Measurements from ENCODE around the gene KRT6C. TPM values are rescaled to one million over a fixed set of nuclear protein-coding genes. Genes with fewer than 3 reads are reported as not detected.

KRT6C gene
- not detected in 2 replicates for total RNA-seq

DNA sequence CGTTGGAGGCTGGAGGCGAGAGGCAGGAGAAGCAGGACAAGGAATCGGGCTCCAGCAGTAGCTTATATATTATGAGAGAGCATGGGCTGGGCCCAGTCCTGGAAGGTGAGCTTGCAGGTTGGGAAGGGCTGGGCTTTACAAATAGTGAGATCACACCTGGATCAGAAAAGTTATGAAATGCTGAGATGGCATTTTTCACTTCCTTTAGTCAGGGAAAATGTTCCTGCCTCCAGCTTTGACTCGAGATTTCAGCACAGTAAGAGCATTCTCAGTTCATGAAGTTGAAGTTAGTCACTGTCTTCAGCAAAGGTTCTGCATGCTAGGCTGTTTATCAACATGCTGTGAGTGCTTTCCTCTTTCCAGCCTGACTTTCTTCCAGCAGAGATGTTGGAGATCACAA lies at the start of gene KRT6C:
Gene KRT6C, minus strand, starts transcription at position 38 of the 400 bp plus-strand sequence. CDS start 68 bp downstream, outside the sequence.
- intact Hi-C loops (cut with micrococcal nuclease) = no loop called here

DNA sequence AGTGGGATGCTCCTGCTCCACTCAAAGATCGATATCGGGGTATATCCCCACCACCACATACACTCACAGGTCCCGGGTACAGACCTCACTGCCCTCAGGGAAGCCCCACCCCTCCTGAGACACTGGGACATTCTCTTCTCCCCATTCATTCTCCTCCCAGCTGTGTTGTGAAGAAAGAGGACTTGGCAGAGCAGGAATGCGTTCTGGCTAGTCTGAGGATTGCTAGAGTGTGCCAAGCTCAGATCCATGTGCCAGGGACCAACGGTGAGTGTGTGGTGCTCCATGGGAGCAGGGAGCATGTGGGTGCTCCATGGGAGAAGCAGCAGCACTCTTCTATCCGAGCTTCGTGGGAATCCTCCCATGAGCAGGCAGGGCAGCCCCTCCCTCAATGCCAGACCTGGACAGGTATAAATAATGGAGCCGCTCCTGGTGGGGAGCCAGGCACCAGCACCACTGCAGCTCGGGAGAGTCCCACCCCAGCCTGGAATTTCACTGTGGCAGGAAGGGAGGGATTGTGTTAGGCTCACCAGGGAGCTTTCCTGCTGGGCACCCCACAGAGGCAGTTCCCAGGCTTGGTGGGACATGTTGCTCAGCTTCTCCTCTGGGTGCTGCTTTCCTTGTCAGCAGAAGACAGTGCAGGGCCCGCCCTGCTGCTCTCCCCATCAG lies 48.9 kb upstream of the KRT6C start:
- intact Hi-C loops (cut with micrococcal nuclease) = no loop called here

DNA sequence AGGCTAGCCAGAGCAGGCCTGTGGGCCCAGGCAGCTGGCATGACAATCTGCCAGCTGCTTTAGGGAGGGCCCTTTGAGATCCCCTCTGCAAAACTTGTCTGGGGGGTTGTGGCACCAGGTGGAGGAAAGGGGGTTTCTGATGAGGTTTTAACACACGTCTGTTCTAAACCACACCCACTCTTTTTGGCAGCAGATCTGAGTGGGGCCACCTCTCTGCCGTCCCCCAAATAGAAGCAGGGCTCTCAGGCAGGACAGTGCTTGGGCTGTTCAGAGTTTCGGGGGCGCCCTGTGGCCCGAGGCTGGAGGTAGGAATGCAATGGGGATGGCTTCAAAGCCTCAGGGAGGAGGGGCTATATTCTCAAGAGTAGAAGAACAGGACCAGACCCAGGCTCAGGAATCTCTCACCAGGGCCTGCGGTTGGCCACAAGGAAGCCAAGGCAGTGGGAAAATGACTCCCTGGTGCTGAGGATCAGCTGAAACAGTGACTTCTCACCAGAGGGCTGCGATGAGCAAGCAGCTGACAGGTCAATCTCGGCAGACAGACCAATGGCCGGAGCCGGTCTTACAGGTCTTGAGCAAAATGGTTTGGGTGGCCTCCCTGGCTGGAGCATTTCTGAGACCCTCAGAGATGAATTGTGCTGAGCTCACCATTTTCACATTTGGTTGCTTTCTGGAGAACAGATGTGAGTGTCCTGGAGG lies 48.1 kb upstream of the KRT6C start:
- intact Hi-C loops (cut with micrococcal nuclease) = no loop called here

DNA sequence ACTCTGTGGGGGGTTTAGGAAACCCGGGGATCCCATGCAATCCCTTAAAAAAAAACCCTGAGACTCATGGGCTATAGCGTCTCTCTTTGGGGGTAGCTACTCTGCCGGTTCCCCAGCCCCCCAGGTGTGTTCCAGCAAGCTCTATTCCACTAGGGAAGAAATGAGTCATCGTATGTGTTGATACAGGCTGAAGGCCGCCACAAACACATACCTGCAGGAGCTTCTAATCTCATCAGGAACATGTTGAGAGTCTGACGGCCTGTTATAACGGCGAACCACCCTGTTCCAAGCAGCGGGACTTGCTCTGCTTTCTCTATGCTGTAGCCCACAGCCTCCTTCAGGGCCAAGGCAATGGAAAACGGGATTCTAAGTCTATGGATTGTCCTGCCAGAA lies 47.6 kb upstream of the KRT6C start:
- intact Hi-C loops (cut with micrococcal nuclease) = no loop called here

DNA sequence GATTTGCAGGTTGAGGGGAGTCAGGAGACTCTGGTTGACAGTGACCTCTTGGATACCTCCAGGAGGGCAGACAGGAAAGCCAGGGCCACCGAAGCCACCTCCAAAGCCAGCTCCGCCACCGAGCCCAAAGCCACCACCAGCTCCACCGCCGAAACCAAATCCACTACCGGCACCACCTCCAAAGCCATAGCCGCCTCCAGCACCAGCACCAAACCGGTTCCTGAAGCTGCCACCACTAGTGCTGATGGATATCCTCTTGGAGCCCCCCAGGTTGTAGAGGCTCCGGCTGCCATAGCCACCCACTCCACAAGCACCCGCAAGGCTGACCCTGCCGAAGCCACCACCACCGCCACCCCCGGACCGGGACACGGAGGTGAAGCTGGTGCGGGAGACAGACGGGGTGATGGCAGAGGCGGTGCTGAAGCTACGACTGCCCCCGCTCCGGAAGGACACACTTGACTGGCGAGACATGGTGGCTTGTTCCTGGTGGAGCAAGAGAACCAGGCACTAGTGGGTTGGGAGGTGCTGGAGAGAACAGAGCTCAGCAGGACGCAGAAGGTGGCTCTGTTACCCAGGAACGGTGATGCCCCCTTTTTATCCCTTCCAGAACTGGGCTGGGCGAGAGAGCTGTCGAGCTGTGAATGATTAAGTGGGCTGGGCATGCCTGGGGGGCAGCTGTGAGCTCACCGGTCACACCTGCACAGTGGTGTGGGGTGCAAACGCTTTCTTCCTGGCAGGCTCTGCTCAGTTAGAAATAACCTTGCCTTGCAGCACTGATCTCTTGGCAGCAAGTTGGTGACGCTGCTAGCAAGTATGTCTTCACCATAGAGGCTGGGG lies 46.4 kb upstream of the KRT6C start, which contains the start of gene KRT5:
Gene KRT5, minus strand, starts transcription at position 569 of the 837 bp plus-strand sequence. Its CDS starts 98 bp downstream, at position 471.
- intact Hi-C loops (cut with micrococcal nuclease) = no loop called here

DNA sequence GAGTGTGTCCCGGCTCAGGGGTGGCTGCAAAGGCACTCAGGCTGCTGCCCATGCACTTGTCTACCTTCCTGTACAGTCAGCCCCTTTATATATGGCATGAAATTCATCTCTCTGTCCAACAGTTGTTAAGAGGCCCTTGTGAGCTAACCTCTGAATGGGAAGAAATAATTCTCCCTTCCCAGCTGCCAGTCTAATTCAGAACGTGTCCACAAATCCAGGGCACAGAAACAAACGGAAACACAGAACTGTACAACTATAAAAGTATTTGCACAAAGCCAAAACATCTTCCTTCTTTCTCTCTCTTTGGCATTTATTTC lies 45.7 kb upstream of the KRT6C start:
- intact Hi-C loops (cut with micrococcal nuclease) = no loop called here

DNA sequence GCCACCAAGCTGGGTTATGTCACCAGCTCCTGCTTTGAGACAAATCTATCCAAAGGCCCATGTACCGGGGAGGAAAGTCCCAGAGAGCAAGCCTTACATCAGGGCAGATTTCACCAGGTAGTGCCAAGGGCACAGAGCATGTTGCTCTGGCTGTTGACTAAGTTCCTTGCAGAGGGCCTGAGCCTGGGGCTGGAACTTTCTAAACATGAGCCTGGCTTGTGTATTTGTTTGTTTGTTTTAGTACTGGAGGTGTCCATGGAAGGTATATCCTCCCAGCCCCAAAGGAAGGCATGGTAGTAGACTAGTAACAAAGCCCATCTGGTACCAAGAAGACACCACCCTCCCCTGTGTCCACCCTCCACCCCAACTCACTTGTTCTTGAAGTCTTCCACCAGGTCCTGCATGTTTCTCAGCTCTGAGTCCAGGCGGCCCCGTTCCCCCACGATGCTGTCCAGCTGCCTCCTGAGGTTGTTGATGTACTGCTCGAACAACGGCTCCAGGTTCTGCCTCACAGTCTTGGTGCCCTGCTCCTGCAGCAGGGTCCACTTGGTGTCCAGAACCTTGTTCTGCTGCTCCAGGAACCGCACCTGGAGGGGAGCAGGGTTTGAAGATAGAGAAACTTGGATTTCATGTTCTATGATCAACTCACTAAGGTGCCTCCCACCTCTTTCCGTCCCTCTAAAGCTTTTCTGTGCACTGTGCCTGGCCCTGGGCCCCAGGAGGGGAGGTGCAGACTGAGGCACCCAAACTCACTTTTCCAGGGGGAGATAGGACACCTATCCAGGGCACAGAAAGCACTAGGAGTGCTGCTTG lies 45.2 kb upstream of the KRT6C start:
- intact Hi-C loops (cut with micrococcal nuclease) = no loop called here

DNA sequence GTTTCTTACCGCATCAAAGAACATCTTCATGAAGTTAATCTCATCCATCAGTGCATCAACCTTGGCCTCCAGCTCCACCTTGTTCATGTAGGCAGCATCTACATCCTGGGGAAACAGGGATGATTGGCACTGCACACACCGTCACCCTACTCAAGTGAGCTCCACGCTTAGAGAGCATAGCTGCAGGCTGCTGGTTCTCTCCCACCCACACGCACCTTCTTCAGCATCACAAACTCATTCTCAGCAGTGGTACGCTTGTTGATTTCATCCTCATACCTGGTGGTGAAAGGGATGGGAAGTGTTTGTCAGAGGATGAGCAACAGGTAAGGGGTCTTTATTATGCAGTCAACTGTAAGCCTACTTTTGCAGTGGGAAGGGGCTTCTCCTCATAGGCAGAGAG lies 44.3 kb upstream of the KRT6C start:
- intact Hi-C loops (cut with micrococcal nuclease) = no loop called here

DNA sequence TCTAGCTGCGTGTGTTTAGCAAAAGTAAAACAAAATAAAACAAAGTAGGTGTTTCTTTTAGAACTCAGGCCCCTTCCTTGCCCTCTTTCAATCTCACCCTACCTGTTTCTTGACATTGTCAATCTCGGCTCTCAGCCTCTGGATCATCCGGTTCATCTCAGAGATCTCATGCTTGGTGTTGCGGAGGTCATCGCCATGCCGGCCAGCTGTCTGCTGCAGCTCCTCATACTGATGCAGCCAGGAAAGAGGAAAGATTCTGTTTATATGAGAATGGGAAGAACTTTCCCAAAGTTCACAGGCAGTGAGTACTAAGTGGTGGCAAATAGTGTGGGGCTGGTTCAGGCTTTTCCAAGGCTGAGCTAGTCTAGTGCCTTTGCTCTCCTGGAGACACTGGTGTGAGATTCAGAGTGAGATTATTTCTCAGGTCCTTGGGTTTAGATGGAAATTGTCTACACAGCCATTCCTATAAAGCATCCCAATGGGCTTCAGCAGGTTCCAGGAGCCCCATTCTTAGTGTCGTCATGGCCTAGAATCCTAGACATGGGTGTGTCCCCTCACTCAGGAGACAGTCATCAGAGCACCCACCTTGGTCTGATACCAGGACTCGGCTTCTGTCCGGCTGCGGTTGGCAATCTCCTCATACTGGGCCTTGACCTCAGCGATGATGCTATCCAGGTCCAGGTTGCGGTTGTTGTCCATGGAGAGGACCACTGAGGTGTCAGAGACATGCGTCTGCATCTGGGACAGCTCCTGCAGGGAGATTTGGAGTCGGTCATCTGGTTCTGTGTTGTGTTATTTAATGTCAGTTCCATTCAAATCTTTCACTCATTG lies 43.6 kb upstream of the KRT6C start:
- intact Hi-C loops (cut with micrococcal nuclease) = no loop called here

DNA sequence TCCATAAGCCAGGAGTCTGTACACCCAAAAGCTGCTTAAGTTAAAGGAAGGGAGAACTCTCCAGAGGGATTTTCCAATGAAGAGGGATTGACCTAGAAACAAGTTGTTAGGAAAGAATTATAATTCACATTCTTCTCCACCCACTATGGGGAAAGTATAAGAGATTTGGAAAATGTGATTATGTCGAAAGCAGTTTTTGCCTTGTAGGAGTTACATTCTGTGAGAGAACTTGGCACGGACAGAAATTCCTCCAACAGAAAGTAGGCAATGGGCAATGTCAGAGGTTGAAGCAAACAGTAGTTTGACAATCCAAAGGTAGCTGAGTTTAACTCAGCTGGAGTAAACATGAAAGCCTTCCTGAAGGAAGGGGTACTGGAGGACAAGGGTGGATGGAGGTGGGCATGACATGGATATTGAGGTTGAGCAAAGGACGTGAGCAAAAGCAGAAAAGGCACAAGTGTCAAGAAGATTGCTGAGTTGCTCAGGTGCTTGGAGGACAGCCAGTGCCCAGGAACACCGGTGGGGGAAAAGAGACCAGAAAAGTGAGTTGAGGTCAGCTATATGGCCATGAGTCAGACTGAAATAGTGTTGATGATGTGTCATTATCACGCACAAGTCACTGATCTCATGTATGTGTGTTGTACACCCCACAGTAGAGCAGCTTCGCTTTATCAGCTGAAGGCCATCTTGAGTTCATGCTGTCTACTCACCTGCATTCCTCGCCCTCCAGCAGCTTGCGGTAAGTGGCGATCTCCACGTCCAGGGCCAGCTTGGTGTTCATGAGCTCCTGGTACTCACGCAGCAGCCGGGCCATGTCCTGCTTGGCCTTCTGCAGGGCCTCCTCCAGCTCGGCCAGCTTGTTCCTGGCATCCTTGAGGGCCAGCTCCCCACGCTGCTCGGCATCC lies 42.6 kb upstream of the KRT6C start:
- intact Hi-C loops (cut with micrococcal nuclease) = no loop called here

DNA sequence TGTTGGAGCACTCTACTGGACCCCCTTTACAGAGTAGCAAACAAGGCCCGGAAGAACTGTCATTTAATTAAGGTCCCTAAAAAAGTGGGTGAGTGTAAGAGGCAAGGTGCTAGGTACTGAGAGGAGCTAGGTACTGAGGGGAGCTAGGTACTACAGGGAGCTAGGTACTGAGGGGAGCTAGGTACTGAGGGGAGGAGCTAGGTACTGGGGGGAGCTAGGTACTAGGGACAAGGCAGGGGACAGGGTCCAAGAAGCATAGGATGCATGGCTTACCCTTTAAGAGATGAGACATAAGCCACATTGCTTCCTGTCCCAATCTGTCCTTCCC lies 41.7 kb upstream of the KRT6C start:
- intact Hi-C loops (cut with micrococcal nuclease) = no loop called here

DNA sequence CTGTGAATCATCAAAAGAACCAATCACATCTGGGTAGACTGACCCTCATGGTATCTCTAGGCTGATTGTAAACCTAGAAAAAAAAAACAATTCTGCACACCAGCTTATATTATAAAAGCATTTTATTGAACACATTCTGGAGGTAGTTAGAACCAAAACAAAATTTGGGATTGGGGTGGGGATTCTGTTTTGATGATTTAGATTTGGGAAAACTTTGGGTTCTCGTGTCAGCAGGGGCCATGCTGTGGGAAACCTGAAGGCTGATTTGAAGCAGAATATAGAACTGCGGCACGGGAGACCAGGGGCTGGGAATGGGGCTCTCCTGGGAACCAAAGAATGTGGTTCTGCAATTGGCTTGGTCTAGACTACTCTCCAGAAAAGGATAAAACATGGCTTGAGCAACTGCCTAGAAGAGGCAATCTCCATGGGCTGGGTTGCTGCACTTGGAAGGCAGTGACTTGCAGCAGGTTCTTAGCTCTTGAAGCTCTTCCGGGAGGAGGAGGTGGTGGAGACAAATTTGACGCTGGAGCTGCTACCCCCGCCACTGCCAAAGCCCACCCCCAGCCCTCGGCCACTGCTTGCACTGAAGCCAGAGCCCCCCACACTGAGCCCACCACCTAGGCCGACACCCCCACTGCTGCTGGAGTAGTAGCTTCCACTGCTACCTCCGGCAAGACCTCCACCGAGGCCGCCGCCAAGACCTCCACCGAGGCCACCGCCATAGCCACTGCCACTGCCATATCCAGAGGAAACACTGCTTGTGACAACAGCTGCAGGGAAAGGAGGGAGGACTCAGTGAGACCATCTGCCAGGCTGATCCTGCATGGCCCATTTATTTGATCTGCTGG lies 41.1 kb upstream of the KRT6C start:
- intact Hi-C loops (cut with micrococcal nuclease) = no loop called here

DNA sequence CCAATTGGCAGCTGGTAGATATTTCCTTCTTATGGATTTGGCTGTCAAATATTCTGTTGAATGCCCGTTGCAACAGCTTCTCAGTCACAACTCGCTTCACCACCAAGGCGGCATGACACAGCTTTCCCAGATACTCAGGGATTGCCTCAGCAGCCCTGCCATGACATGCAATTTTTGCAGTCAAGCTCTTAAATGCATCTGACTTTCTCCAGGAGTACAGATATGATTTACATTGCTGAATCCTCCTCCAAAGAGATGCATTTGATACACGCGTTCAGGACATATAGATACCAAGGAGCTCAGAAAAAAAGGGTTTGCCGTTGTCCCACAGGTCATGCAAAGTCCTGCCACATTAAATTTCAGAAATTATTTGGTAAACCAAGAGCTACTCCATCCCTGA lies 40.1 kb upstream of the KRT6C start:
- intact Hi-C loops (cut with micrococcal nuclease) = no loop called here

DNA sequence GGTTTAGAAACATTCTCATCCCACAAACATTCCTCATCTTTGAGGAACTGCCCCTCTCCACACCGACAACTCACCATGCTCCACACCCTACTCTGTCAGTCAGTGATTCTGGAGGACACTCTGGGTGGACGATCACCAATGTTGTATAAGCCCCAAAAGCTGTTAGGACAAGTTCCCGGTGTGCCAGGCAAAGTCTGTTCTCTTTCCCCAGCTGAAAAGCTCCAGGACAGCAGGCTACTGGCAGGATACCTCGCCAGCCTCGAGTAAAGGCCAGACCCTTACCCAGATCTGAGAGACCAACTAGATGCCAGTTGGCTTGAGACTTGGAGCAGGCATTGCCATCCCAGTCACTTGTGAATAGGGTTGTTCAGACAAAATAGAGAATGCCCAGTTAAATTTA lies 34.6 kb upstream of the KRT6C start:
- intact Hi-C loops (cut with micrococcal nuclease) = loop anchor here (10.0 kb wide), 1 partner anchor 353 kb away; no protein-coding TSS in a partner anchor

DNA sequence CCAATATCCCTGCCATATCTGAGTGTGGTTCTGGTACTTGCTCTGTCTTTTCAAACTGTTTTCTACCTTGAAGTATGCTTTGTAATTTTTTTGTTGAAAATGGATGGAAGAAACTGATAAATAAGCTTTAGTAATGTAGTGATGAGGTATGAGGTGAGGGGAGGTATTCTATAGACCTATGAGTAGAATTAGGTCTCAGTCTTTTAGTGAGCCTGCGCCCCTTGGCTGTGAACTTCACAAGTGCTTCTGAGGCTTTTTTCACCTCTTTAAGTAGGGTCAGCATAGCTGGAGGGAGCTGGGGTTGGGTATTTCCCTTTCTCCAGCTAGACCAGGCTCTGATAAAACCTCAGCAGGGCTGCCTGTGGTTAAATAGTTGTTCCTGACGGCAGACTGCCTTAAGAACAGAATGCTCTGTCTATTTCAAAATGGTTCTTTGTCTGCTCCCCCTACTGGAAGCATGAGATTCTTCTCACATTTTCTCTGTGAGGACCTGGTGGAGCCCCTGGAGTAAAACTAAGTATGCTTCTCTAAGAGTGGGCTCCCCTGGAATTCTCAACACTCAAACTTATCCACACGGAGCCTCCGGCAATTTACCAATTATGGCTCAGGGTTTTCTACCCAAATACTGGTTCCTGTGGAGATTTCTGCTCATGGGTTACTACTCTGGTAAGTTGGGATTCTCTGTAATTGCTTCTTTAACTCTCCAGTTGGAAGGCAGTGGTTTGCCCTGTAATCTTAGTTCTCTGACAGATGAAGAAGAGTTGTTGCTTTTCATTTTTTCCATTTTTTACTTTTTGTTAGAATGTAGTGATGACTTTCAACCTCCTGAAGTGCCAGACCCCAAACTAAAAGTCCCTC lies 33.5 kb upstream of the KRT6C start:
- intact Hi-C loops (cut with micrococcal nuclease) = loop anchor here (10.0 kb wide), 1 partner anchor 352 kb away; no protein-coding TSS in a partner anchor

DNA sequence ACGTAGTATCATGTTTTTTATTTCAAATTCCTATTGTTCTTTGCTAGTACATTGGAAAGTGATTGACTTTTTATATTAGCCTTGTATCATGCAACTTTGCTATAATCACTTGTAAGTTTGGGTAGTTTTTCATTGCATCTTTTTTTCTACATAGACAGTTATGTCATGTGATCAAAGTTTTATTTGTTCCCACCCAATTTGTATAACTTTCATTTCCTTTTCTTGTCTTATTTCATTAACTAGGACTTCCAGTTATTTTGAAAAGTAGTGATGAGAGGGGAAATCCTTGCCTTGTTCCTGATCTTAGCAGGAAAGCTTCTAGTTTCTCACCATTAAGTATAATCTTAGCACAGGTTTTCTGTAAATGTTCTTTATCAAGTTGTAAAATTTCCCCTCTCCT lies 29.3 kb upstream of the KRT6C start:
- intact Hi-C loops (cut with micrococcal nuclease) = loop anchor here (10.0 kb wide), 1 partner anchor 348 kb away; no protein-coding TSS in a partner anchor

DNA sequence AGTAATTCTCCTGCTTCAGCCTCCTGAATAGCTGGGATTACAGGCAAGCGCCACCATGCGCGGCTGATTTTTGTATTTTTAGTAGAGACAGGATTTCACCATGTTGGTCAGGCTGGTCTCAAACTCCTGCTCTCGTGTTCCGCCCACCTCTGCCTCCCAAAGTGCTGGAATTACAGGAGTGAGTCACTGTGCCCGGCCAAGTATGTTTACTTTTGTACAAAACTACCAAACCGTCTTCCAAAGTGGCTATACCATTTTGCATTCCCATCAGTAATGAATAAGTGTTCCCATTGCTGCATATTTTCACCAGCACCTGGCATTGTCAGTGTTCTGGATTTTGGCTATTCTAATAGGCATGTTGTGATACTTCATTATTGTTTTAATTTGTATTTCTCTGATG lies 27.9 kb upstream of the KRT6C start:
- intact Hi-C loops (cut with micrococcal nuclease) = loop anchor here (10.0 kb wide), 1 partner anchor 347 kb away; no protein-coding TSS in a partner anchor

Data from T-helper 2 cell treated with Interferon-gamma antibody and Interleukin-4, amounts not matched to agents 100 ng/mL and 5 ng/mL, for 36 hours (primary cell).